ENCODE data around the gene TREML4. TPM values are rescaled to one million over a fixed set of nuclear protein-coding genes. Genes with fewer than 3 reads are reported as not detected.

Gene TREML4
- total RNA-seq, 2 donors from 2014 or later = not detected

- peaks cover 4% of the 10 kb centered on the region for H3K9me3 Mint-ChIP-seq
- DNase-seq (ENCODE audit: low spot score) (no peak), ATAC-seq (peak; percentile 11 to 38)
- H3K27me3 Mint-ChIP-seq = peaks cover 4 to 14% of the 10 kb centered on the region in 2 donors
- peak overlapping the region; percentile 24 to 47 for H3K27ac Mint-ChIP-seq
- H3K4me1 Mint-ChIP-seq (ENCODE audit: low read depth in 2 of 2) = peaks cover 19 to 20% of the 10 kb centered on the region in 2 donors
- H3K4me3 Mint-ChIP-seq = peak overlapping the region; percentile 16
- H3K36me3 Mint-ChIP-seq = peaks cover 6% of the 10 kb centered on the region
These were observed 19.9 kb downstream of the TREML4 start for GRCh38 chr6:41247882-41248705.

DNA sequence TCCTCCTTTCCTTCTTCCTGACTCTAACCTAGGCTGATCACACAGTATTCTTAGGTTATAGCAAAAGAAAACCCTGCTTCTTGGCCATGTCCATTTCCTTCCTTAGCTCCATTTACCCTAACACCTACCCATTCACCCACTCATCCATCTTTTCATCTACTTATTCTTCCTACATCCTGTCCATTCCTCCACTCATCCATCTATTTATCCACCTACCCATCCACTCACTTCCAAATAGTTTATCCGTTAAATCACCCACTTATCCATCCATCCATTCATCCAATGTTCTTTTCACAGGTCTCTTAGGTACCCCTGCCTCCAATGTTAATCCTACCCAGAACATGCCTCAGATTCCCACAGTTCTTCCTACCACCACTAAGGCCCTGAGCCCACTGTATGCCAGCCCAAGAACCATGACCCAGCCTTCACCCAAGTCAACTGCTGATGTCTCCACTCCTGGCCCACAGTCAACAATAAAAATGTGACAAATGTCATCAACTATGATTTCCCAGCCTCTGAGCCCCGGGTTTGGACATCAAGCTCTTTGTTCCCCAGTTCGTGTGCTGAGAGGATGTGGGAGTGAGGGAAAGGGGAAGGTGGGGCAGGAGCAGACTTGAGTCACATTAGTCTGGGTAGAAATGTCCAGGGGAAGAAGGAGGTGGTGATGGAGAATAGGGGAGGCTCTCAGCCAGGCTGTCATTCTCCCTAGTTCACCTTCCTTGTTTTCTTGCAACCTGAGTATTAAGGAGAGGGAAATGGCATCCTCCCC lies 24.4 kb downstream of the TREML4 start:
- H3K27me3 Mint-ChIP-seq = peaks cover 4 to 14% of the 10 kb centered on the region in 2 donors
- H3K9me3 Mint-ChIP-seq = peaks cover 7% of the 10 kb centered on the region
- H3K4me1 Mint-ChIP-seq (ENCODE audit: low read depth in 2 of 2) = peaks cover 16 to 20% of the 10 kb centered on the region in 2 donors
- no peak overlapping the region for H3K4me3 Mint-ChIP-seq
- no peak overlapping the region for H3K27ac Mint-ChIP-seq
- peaks cover 6% of the 10 kb centered on the region for H3K36me3 Mint-ChIP-seq
- no peak for DNase-seq (ENCODE audit: low spot score)
- no peak for ATAC-seq

GRCh38 chr6:41255110-41255509 lies 27.0 kb downstream of the TREML4 start:
- no peak overlapping the region for H3K27ac Mint-ChIP-seq
- DNase-seq (ENCODE audit: low spot score) = no peak
- peaks cover 7 to 8% of the 10 kb centered on the region in 2 donors for H3K4me1 Mint-ChIP-seq (ENCODE audit: low read depth in 2 of 2)
- H3K9me3 Mint-ChIP-seq = peaks cover 7% of the 10 kb centered on the region
- no peak for ATAC-seq
- H3K4me3 Mint-ChIP-seq = no peak overlapping the region
- peaks cover 7 to 20% of the 10 kb centered on the region in 2 donors for H3K27me3 Mint-ChIP-seq
- H3K36me3 Mint-ChIP-seq = peaks cover 19% of the 10 kb centered on the region

DNA sequence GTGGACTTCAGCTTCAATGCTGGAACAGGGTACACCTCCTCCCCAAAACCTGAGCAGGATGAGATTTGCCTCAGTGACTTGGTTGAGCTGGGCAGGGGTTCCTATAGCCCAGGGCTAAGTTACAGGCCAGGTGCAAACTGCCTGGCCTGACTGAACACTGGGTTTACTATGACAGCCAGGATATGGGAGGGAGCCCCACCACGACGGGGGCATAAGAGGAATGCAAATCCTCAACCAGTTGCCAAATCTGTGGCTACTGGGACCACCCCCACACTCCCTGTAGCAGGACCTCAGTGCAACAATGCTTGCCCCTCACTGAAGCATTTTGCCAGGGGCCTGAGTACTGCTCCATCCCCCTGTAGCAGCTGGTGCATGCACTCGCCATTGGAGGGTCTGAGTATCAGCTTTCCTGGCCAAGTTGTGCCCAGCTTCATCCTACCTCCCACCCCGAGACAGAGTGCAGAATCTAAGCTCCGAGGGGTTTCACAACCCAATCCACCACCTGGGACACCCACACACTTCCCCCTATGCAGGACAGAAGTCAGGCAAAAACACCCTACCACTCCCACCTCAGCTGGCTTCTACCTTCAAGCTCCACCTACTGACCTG lies 27.6 kb downstream of the TREML4 start:
- H3K4me1 Mint-ChIP-seq (ENCODE audit: low read depth in 2 of 2) = peaks cover 7 to 8% of the 10 kb centered on the region in 2 donors
- H3K4me3 Mint-ChIP-seq = no peak overlapping the region
- no peak for ATAC-seq
- peaks cover 25% of the 10 kb centered on the region for H3K36me3 Mint-ChIP-seq
- DNase-seq (ENCODE audit: low spot score) = no peak
- no peak overlapping the region for H3K27ac Mint-ChIP-seq
- peaks cover 7 to 20% of the 10 kb centered on the region in 2 donors for H3K27me3 Mint-ChIP-seq
- H3K9me3 Mint-ChIP-seq = peaks cover 7% of the 10 kb centered on the region

GRCh38 chr6:41256383-41256782 lies 28.2 kb downstream of the TREML4 start:
- peaks cover 7 to 8% of the 10 kb centered on the region in 2 donors for H3K4me1 Mint-ChIP-seq (ENCODE audit: low read depth in 2 of 2)
- H3K27me3 Mint-ChIP-seq = peaks cover 7 to 20% of the 10 kb centered on the region in 2 donors
- DNase-seq (ENCODE audit: low spot score) = no peak
- no peak overlapping the region for H3K4me3 Mint-ChIP-seq
- ATAC-seq = no peak
- H3K9me3 Mint-ChIP-seq = peaks cover 7% of the 10 kb centered on the region
- peaks cover 29% of the 10 kb centered on the region for H3K36me3 Mint-ChIP-seq
- no peak overlapping the region for H3K27ac Mint-ChIP-seq

DNA sequence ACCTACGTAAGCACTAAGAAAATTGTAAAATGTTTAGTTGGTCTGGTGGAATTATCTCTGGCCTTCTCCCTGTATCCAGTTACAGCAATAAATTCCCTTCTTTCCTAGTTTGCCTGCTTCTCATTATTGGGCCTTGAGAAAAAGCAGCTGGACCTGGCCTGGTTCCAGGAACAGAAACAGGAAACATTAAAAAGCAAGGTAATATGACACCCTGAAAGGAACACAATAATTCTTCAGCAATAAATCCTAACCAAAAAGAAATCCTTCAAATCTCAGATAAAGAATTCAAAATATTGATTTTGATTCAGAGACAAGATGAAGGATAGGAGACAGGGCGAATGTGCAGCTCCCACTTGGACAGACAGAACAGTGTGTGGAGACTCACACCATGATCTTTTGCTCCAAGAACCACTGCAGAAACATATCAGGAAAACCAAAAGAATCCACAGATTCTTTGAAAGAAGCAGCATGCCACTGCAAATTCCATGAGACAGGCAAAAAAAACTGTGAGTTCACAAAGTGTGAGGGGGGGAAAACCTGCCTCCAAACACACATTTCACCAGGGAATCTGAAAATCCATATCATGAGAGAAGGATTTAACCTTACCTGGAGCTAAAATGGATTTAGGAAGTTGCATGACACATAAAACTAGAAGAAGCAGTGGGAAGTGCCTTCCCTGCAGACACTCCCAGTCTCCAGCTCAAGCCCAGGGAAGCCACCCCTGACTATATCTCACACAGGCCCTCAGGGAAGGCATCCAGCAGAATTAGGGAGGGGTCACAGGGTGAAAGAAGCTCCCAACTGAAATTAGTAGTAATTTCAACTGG lies 29.4 kb downstream of the TREML4 start:
- no peak for DNase-seq (ENCODE audit: low spot score)
- H3K4me1 Mint-ChIP-seq (ENCODE audit: low read depth in 2 of 2) = peaks cover 8 to 10% of the 10 kb centered on the region in 2 donors
- peaks cover 33% of the 10 kb centered on the region for H3K36me3 Mint-ChIP-seq
- peaks cover 8% of the 10 kb centered on the region for H3K9me3 Mint-ChIP-seq
- no peak overlapping the region for H3K4me3 Mint-ChIP-seq
- H3K27ac Mint-ChIP-seq = no peak overlapping the region
- peaks cover 5 to 9% of the 10 kb centered on the region in 2 donors for H3K27me3 Mint-ChIP-seq
- no peak for ATAC-seq

DNA sequence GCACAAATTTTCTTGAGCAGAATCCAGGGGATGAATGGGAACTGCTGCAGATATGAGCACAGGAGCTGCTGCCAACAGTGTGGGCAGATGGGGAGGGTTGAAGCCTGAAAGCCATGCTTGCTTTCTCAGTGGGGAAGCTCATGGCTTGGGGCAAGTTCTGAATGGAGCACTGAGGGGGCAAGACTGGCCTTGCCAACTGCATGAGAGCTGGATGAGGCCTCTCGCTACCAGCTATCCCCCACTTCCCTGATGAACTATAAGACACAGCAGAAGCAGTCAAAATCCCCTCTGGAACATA lies 30.0 kb downstream of the TREML4 start:
- H3K27ac Mint-ChIP-seq = no peak overlapping the region

DNA sequence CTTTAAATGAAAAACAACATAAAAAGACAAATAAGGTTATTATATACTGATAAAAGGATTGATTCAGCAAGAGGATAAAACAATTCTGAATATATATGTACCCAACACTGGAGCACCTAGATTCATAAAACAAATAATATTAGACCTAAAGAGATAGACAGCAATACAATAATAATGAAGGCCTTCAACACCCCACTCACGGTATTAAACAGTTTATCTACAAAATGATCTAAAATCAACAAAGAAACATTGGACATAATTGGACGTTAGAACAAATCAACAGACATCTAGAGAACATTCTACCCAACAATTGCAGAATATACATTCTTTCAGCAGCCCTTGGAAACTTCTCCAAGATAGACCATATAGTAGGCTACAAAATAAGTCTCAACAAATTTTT lies 34.3 kb downstream of the TREML4 start:
- H3K27me3 Mint-ChIP-seq = peaks cover 5 to 6% of the 10 kb centered on the region in 2 donors
- H3K9me3 Mint-ChIP-seq = peaks cover 11% of the 10 kb centered on the region
- H3K36me3 Mint-ChIP-seq = peaks cover 40% of the 10 kb centered on the region
- H3K27ac Mint-ChIP-seq = no peak overlapping the region
- DNase-seq (ENCODE audit: low spot score) = no peak
- H3K4me1 Mint-ChIP-seq (ENCODE audit: low read depth in 2 of 2) = peaks cover 0 to 3% of the 10 kb centered on the region in 2 donors
- no peak for ATAC-seq
- no peak overlapping the region for H3K4me3 Mint-ChIP-seq

More for the DNA sequence above, 30.0 kb downstream of the TREML4 start:
- Mint-ChIP-seq H3K36me3 (peaks cover 34% of the 10 kb centered on the region), H3K27me3 (peaks cover 5 to 6% of the 10 kb centered on the region in 2 donors), H3K9me3 (peaks cover 9% of the 10 kb centered on the region), H3K4me3 (no peak overlapping the region), H3K4me1 (ENCODE audit: low read depth in 2 of 2) (peaks cover 8 to 10% of the 10 kb centered on the region in 2 donors)
- ATAC-seq = no peak
- no peak for DNase-seq (ENCODE audit: low spot score)

GRCh38 chr6:41263267-41263666 lies 35.1 kb downstream of the TREML4 start:
- peaks cover 5 to 6% of the 10 kb centered on the region in 2 donors for H3K27me3 Mint-ChIP-seq
- ATAC-seq (no peak), DNase-seq (ENCODE audit: low spot score) (no peak)
- H3K36me3 Mint-ChIP-seq = peaks cover 40% of the 10 kb centered on the region
- peaks cover 11% of the 10 kb centered on the region for H3K9me3 Mint-ChIP-seq
- H3K27ac Mint-ChIP-seq = no peak overlapping the region
- peaks cover 0 to 3% of the 10 kb centered on the region in 2 donors for H3K4me1 Mint-ChIP-seq (ENCODE audit: low read depth in 2 of 2)
- H3K4me3 Mint-ChIP-seq = no peak overlapping the region

GRCh38 chr6:41266541-41266940 lies 38.4 kb downstream of the TREML4 start:
- peaks cover 8 to 14% of the 10 kb centered on the region in 2 donors for H3K4me1 Mint-ChIP-seq (ENCODE audit: low read depth in 2 of 2)
- H3K27me3 Mint-ChIP-seq = peaks cover 0 to 2% of the 10 kb centered on the region in 2 donors
- no peak for ATAC-seq
- peaks cover 16% of the 10 kb centered on the region for H3K36me3 Mint-ChIP-seq
- DNase-seq (ENCODE audit: low spot score) = no peak
- no peak overlapping the region for H3K4me3 Mint-ChIP-seq
- peaks cover 15% of the 10 kb centered on the region for H3K9me3 Mint-ChIP-seq
- H3K27ac Mint-ChIP-seq = no peak overlapping the region

GRCh38 chr6:41268478-41268877 lies 40.3 kb downstream of the TREML4 start:
- H3K36me3 Mint-ChIP-seq = peaks cover 3% of the 10 kb centered on the region
- DNase-seq (ENCODE audit: low spot score) (no peak), ATAC-seq (no peak)
- peaks cover 5% of the 10 kb centered on the region for H3K9me3 Mint-ChIP-seq
- peaks cover 18 to 28% of the 10 kb centered on the region in 2 donors for H3K4me1 Mint-ChIP-seq (ENCODE audit: low read depth in 2 of 2)
- no peak overlapping the region for H3K27ac Mint-ChIP-seq
- H3K4me3 Mint-ChIP-seq = no peak overlapping the region
- H3K27me3 Mint-ChIP-seq = no peaks in the 10 kb centered on the region

GRCh38 chr6:41269166-41269565 lies 41.0 kb downstream of the TREML4 start:
- DNase-seq (ENCODE audit: low spot score) = no peak
- H3K4me1 Mint-ChIP-seq (ENCODE audit: low read depth in 2 of 2) = peaks cover 18 to 28% of the 10 kb centered on the region in 2 donors
- no peak overlapping the region for H3K4me3 Mint-ChIP-seq
- H3K27me3 Mint-ChIP-seq = no peaks in the 10 kb centered on the region
- H3K27ac Mint-ChIP-seq = no peak overlapping the region
- ATAC-seq = no peak
- no peaks in the 10 kb centered on the region for H3K36me3 Mint-ChIP-seq
- H3K9me3 Mint-ChIP-seq = peaks cover 4% of the 10 kb centered on the region

- Mint-ChIP-seq H3K4me1 (ENCODE audit: low read depth in 2 of 2) (peaks cover 18 to 28% of the 10 kb centered on the region in 2 donors), H3K36me3 (no peaks in the 10 kb centered on the region), H3K27ac (no peak overlapping the region), H3K9me3 (peaks cover 4% of the 10 kb centered on the region), H3K4me3 (no peak overlapping the region), H3K27me3 (no peaks in the 10 kb centered on the region)
- no peak for ATAC-seq
- no peak for DNase-seq (ENCODE audit: low spot score)
These were observed 41.6 kb downstream of the TREML4 start for GRCh38 chr6:41269716-41270115.

Data from natural killer cell treated with Interleukin-12 subunit alpha and Interleukin-12 subunit beta and Interleukin-15 and Interleukin-18, amount 100 ng/mL, for 72 hours (primary cell).